OCI-LY1 (cell line): ENCODE results near the gene B3GNT3.

Experiments
- EZH2 ChIP-seq: fragments of 200-600 bp; sonication (generic), shearing (Covaris generic); IDR thresholded peaks from 2 replicates; pipeline ENCODE4 v1.8.0; 2017; ENCODE audit warnings: borderline replicate concordance, mixed run types, mild to moderate bottlenecking, antibody characterized with exemption, low read length, moderate library complexity, mixed read lengths
- TF ChIP-seq, protein P1 (sequence below): fragments of 200-600 bp; sonication (generic), shearing (Covaris generic); IDR thresholded peaks from 2 replicates; pipeline ENCODE4 v1.5.1; 2017; ENCODE audit warnings: mild to moderate bottlenecking, antibody characterized with exemption, low read length, moderate library complexity, mixed read lengths

DNA sequence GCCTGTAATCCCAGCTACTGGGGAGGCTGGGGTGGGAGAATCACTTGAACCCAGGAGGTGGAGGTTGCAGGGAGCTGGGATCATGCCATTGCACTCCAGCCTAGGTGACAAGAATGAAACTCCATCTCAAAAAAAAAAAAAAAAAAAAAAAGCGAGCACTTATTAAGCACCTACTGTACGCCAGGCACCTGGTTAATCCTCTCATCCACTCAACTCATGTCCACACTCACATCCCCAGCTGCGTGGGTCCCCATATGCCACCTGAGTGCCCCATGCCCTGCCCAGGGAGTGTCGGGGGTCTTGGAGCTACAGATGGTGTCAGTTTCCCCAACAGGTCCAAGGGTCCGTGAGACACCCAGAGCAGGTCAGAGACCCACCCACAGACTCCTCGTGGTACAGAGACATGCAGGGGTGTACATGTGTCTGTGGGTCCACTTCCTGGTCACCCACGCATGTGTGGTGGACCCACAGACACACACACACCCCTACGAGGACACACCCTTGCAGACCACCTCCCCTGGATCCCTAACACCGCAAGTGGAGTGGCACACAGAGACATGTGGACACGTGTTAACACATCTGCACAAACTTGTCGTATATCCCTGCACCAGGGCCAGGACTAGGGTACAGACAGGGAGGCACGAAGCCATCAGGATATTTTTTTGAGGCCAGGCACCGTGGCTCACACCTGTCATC, 22.9 kb downstream of the B3GNT3 start:
- TF ChIP-seq, protein P1, sequence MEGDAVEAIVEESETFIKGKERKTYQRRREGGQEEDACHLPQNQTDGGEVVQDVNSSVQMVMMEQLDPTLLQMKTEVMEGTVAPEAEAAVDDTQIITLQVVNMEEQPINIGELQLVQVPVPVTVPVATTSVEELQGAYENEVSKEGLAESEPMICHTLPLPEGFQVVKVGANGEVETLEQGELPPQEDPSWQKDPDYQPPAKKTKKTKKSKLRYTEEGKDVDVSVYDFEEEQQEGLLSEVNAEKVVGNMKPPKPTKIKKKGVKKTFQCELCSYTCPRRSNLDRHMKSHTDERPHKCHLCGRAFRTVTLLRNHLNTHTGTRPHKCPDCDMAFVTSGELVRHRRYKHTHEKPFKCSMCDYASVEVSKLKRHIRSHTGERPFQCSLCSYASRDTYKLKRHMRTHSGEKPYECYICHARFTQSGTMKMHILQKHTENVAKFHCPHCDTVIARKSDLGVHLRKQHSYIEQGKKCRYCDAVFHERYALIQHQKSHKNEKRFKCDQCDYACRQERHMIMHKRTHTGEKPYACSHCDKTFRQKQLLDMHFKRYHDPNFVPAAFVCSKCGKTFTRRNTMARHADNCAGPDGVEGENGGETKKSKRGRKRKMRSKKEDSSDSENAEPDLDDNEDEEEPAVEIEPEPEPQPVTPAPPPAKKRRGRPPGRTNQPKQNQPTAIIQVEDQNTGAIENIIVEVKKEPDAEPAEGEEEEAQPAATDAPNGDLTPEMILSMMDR = no peak
- no peak for TF ChIP-seq EZH2
